Mucosa of descending colon (tissue), 3 donors: ENCODE data around the gene KIFC3. TPM values are rescaled to one million over a fixed set of nuclear protein-coding genes. Genes with fewer than 3 reads are reported as not detected.

Experiments used
- ATAC-seq: fragments of 200-7000 bp; cut with Tn5 transposase; one replicate; pipeline ENCODE4 v1.9.1; 2020; ENCODE audit warnings: mild to moderate bottlenecking, moderate library complexity
- DNase-seq, 3 donors: peaks; one replicate each; pipeline ENCODE4 v3.0.0-alpha.2; 2020
- H3K36me3 ChIP-seq: fragments of 200-600 bp; one replicate; pipeline ENCODE4 v1.8.0; 2021; ENCODE audit warnings: low read depth, mild to moderate bottlenecking
- H3K4me1 ChIP-seq: fragments of 200-600 bp; one replicate; pipeline ENCODE4 v1.8.0; 2021; ENCODE audit warnings: low read depth, mild to moderate bottlenecking
- H3K4me3 ChIP-seq: fragments of 200-600 bp; one replicate; pipeline ENCODE4 v1.8.0; 2021; ENCODE audit warnings: mild to moderate bottlenecking
- H3K9me3 ChIP-seq: fragments of 200-600 bp; one replicate; pipeline ENCODE4 v1.8.0; 2021; ENCODE audit warnings: mild to moderate bottlenecking
- CTCF ChIP-seq: fragments of 200-600 bp; IDR thresholded peaks from one replicate; pipeline ENCODE4 v1.8.0; 2022; ENCODE audit warnings: antibody characterized with exemption, mild to moderate bottlenecking
- intact Hi-C, 2 donors: fragments of 100-400 bp; cut with DNase I in 1 of 2; cut with micrococcal nuclease in 1 of 2; formaldehyde crosslinking; loops; one replicate each; pipeline versions ENCODE4 v1.11.0 to v1.11.1; 2022; cut with DNase I, micrococcal nuclease
- total RNA-seq, 3 donors: library from RNA; stranded (reverse); fragmentation: NEBNext Ultra II Directional in 2 of 3; extraction: Animal tissue kit (Norgen Biotek cat#: 25700) in 2 of 3; gene quantifications; one replicate each; pipeline versions ENCODE4 v1.2.1 to v1.2.4, GENCODE V29; 2021 to 2023
- donor health status: DM: no; HTN: no; CAD: no; lungs with moderate emphysema.
- donor health status: DM: no; HTN: no; CAD: no.
- donor health status: DM: no; HTN: yes; CAD: no.

KIFC3 gene
- total RNA-seq, 3 donors from 2014 or later = 3.7 to 17.2 (median 8.3) TPM

GRCh38 chr16:57823836-57824235 lies 21.5 kb upstream of the KIFC3 start:
- intact Hi-C loops = no loop called here
- Histone ChIP-seq H3K4me3 (no peak overlapping the region), H3K36me3 (no peaks in the 10 kb centered on the region), H3K9me3 (no peaks in the 10 kb centered on the region), H3K4me1 (peaks cover 12% of the 10 kb centered on the region)
- no peak for ATAC-seq
- no peak for TF ChIP-seq CTCF
- no peak for DNase-seq

DNA sequence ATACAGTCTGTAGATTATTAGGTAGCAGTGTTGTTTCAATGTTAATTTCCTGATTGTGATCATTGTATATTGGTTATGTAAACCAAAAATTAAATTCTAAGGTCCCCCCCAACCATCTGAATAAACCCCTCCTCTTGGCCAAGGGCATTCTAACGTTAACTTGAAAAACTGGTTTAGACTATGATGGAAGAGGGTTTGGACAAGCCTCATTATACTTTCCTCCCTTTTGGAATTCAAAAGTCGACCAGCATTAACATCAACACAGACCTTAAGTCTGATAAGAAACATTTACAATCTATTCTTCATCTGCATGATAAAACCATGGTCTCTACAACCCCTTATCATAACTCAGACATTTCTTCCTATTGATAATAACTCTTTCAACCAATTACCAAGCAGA lies 20.6 kb upstream of the KIFC3 start:
- no peak for DNase-seq
- Histone ChIP-seq H3K9me3 (no peaks in the 10 kb centered on the region), H3K36me3 (no peaks in the 10 kb centered on the region), H3K4me1 (peaks cover 12% of the 10 kb centered on the region), H3K4me3 (no peak overlapping the region)
- intact Hi-C loops = no loop called here
- no peak for TF ChIP-seq CTCF
- no peak for ATAC-seq

- TF ChIP-seq CTCF = no peak
- intact Hi-C loops = no loop called here
- no peak for DNase-seq
- H3K9me3 ChIP-seq = no peaks in the 10 kb centered on the region
- no peaks in the 10 kb centered on the region for H3K36me3 ChIP-seq
- ATAC-seq = no peak
- peaks cover 12% of the 10 kb centered on the region for H3K4me1 ChIP-seq
- no peak overlapping the region for H3K4me3 ChIP-seq
These were observed 19.8 kb upstream of the KIFC3 start for GRCh38 chr16:57822018-57822553.

- no peak overlapping the region for H3K4me3 ChIP-seq
- H3K9me3 ChIP-seq = no peaks in the 10 kb centered on the region
- peaks cover 17% of the 10 kb centered on the region for H3K4me1 ChIP-seq
- no peak for DNase-seq
- TF ChIP-seq CTCF = no peak
- H3K36me3 ChIP-seq = no peaks in the 10 kb centered on the region
- peak; percentile 42 for ATAC-seq
- intact Hi-C loops = no loop called here
These were observed 19.1 kb upstream of the KIFC3 start for GRCh38 chr16:57821149-57821971.

GRCh38 chr16:57818377-57819064 lies 16.2 kb upstream of the KIFC3 start:
- Histone ChIP-seq H3K4me1 (peaks cover 25% of the 10 kb centered on the region), H3K4me3 (no peak overlapping the region), H3K9me3 (no peaks in the 10 kb centered on the region), H3K36me3 (no peaks in the 10 kb centered on the region)
- TF ChIP-seq CTCF = no peak
- intact Hi-C loops = no loop called here
- DNase-seq = no peak
- ATAC-seq = peak; percentile 36
